GF-D8 (cell line): ENCODE data around the gene CARNS1.
"Not testable (repeated sequence)": the region's sequence is repeated elsewhere in the genome, so short reads cannot be mapped to it uniquely, and the experiment has no call there.

Source experiments
- DNase-seq: peaks from one replicate; lab custom pipeline; 2025; lab: John Stamatoyannopoulos, UW

The CARNS1 gene

GRCh38 chr11:67409781-67410368, 5.6 kb upstream of the CARNS1 start:
- no peak for DNase-seq

- no peak for DNase-seq
Observed at GRCh38 chr11:67410369-67410831, 5.1 kb upstream of the CARNS1 start.

GRCh38 chr11:67410984-67411784, 4.3 kb upstream of the CARNS1 start:
- DNase-seq = no peak

- DNase-seq = no peak
Observed at GRCh38 chr11:67411785-67412152, 3.7 kb upstream of the CARNS1 start.

GRCh38 chr11:67412495-67413179, 2.8 kb upstream of the CARNS1 start:
- no peak for DNase-seq

GRCh38 chr11:67413266-67413849, 2.1 kb upstream of the CARNS1 start:
- no peak for DNase-seq

- DNase-seq = no peak
Observed at GRCh38 chr11:67416416-67417335, 1.2 kb downstream of the CARNS1 start.

- DNase-seq = no peak
Observed at GRCh38 chr11:67417425-67417824, 1.9 kb downstream of the CARNS1 start.

GRCh38 chr11:67418476-67419281, 3.2 kb downstream of the CARNS1 start:
- DNase-seq = peak; percentile 19

- DNase-seq = no peak
Observed at GRCh38 chr11:67419325-67420049, 4.0 kb downstream of the CARNS1 start.

- DNase-seq = no peak
Observed at GRCh38 chr11:67420147-67420645, 4.7 kb downstream of the CARNS1 start.

GRCh38 chr11:67420646-67421429, 5.4 kb downstream of the CARNS1 start:
- DNase-seq = peak; percentile 80

GRCh38 chr11:67421430-67422031, 6.1 kb downstream of the CARNS1 start:
- DNase-seq = no peak

GRCh38 chr11:67422891-67423290, 7.4 kb downstream of the CARNS1 start:
- DNase-seq = no peak

GRCh38 chr11:67423466-67423865, 8.0 kb downstream of the CARNS1 start:
- no peak for DNase-seq

GRCh38 chr11:67423891-67424613, 8.6 kb downstream of the CARNS1 start:
- DNase-seq = no peak

GRCh38 chr11:67427364-67427859, 11.9 kb downstream of the CARNS1 start:
- not testable (repeated sequence) for DNase-seq
